Measurements from ENCODE around the gene LRPPRC.

DNA sequence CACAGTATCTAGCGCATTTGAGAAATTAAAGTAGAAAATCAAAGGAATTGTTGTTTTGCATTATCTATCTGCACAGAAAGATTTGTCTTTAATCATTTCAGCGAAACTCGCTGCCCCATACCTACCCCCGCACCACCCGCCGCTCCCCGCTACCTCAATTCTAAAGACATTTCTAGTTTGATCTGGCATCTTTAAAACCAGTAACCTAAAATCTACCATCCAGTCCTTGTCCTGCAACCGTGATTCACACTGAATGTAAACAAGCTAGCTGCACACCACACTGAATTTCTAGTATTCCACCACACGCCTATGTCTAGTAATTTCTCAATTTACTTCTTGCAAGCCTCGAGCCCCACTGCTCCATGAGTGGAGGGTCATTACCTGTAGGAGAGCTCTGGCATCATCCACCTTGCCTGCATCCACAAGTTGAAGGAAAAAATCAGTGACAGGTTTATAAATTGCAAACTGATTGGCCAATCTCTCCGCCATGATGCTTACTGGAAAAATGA lies 96.9 kb downstream of the LRPPRC start:
- TF ChIP-seq, protein P1, sequence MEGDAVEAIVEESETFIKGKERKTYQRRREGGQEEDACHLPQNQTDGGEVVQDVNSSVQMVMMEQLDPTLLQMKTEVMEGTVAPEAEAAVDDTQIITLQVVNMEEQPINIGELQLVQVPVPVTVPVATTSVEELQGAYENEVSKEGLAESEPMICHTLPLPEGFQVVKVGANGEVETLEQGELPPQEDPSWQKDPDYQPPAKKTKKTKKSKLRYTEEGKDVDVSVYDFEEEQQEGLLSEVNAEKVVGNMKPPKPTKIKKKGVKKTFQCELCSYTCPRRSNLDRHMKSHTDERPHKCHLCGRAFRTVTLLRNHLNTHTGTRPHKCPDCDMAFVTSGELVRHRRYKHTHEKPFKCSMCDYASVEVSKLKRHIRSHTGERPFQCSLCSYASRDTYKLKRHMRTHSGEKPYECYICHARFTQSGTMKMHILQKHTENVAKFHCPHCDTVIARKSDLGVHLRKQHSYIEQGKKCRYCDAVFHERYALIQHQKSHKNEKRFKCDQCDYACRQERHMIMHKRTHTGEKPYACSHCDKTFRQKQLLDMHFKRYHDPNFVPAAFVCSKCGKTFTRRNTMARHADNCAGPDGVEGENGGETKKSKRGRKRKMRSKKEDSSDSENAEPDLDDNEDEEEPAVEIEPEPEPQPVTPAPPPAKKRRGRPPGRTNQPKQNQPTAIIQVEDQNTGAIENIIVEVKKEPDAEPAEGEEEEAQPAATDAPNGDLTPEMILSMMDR (IDR thresholded peaks at IDR 0.05 in 4 of 5, conservative IDR thresholded peaks at IDR 0.05 in 1 of 5), result no peak
- no peak for TF ChIP-seq POLR2A (IDR thresholded peaks at IDR 0.05)

Data from gastrocnemius medialis (tissue), 4 donors.